Erythroblast (primary cell): ENCODE data around the gene TBC1D3B.
"Not testable (repeated sequence)": the region's sequence is repeated elsewhere in the genome, so short reads cannot be mapped to it uniquely, and the experiment has no call there.

Source experiments
- DNase-seq, 2 experiments: peaks; one replicate each; lab custom pipeline; 2025; lab: John Stamatoyannopoulos, UW
- GATA1 ChIP-seq: IDR thresholded peaks from 2 replicates; pipeline ENCODE4 v1.6.1; 2011; ENCODE audit warnings: low read depth, mild to moderate bottlenecking, control low read depth, low read length, moderate library complexity
- POLR2A ChIP-seq: IDR thresholded peaks from 2 replicates; pipeline ENCODE4 v1.6.1; 2011; ENCODE audit warnings: mild to moderate bottlenecking, low read length

The TBC1D3B gene

GRCh38 chr17:36205637-36206485 is 29.4 kb upstream of the TBC1D3B start:
- DNase-seq = no peak
- TF ChIP-seq GATA1 (no peak), POLR2A (no peak)

GRCh38 chr17:36204724-36205500 is 28.5 kb upstream of the TBC1D3B start:
- TF ChIP-seq GATA1 (no peak), POLR2A (no peak)
- DNase-seq = no peak

- no peak for TF ChIP-seq GATA1
- no peak for TF ChIP-seq POLR2A
- DNase-seq = no peak
These were observed 26.9 kb upstream of the TBC1D3B start for GRCh38 chr17:36203335-36203734.

GRCh38 chr17:36201506-36201905 is 25.1 kb upstream of the TBC1D3B start:
- not testable (repeated sequence) for DNase-seq

GRCh38 chr17:36201102-36201501 is 24.7 kb upstream of the TBC1D3B start:
- DNase-seq = not testable (repeated sequence)

GRCh38 chr17:36198831-36199465 is 22.5 kb upstream of the TBC1D3B start:
- TF ChIP-seq GATA1 (no peak), POLR2A (no peak)
- DNase-seq = no peak

- TF ChIP-seq POLR2A = no peak
- no peak for TF ChIP-seq GATA1
- DNase-seq = no peak
These were observed 20.9 kb upstream of the TBC1D3B start for GRCh38 chr17:36197387-36197703.

GRCh38 chr17:36196131-36196486 is 19.7 kb upstream of the TBC1D3B start:
- no peak for TF ChIP-seq GATA1
- no peak for TF ChIP-seq POLR2A
- DNase-seq = no peak

- no peak for TF ChIP-seq GATA1
- TF ChIP-seq POLR2A = no peak
These were observed 19.1 kb upstream of the TBC1D3B start for GRCh38 chr17:36195434-36196130.

GRCh38 chr17:36194832-36195433 is 18.5 kb upstream of the TBC1D3B start:
- DNase-seq = not testable (repeated sequence)

More at GRCh38 chr17:36195434-36196130, 19.1 kb upstream of the TBC1D3B start:
- no peak for DNase-seq

GRCh38 chr17:36194147-36194831 is 17.9 kb upstream of the TBC1D3B start:
- DNase-seq = not testable (repeated sequence)

- DNase-seq = no peak
These were observed 16.9 kb upstream of the TBC1D3B start for GRCh38 chr17:36193216-36193775.

GRCh38 chr17:36190549-36191330 is 14.3 kb upstream of the TBC1D3B start:
- not testable (repeated sequence) for DNase-seq

More at GRCh38 chr17:36193216-36193775, 16.9 kb upstream of the TBC1D3B start:
- TF ChIP-seq POLR2A (no peak), GATA1 (no peak)

- DNase-seq = not testable (repeated sequence)
These were observed 13.6 kb upstream of the TBC1D3B start for GRCh38 chr17:36189993-36190392.
